ENCODE measurements around the gene ZNF79.

The ZNF79 gene

DNA sequence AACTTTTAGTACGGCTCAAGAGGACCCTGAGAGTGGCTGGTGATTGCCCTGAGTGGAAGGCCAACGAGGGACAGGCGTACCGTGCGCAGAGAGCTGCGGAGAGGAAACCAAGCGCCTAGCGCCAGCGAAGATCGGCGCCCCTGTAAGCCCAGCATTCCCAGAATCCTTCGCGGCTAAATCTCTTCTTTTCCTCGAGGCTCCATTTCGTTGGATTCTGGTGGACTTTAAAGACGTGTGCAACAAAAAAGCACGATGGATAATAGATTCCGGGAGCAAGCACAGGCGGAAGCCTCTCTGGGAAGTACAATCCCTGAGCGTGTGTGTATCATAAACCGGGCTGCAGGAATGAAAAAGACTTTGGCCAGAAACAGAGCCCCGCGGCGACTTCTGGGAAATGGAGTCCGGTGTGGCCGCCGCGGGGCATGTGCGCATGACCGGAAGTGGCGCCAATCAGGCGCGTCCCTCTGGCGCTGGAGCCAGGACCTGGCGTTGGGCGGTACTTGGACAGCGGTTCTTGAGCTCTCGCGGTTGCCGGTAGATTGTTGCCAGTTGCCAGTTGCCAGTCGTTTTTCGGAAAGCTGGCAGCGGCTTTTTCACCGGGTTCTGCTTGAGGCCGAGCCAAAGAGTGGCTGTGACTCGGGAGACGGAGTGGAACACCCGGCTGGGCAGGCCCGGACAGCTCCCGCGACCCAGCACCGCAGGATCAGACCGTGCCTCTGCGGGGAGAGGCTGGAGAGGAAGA lies at the start of gene ZNF79:
TSS of gene ZNF79 (plus strand) at position 449 of the 742 bp plus-strand sequence. CDS start 406 bp downstream, outside the sequence.
- DNase-seq (ENCODE audit: low read depth in 2 of 2): peak; percentile 79 to 86

DNA sequence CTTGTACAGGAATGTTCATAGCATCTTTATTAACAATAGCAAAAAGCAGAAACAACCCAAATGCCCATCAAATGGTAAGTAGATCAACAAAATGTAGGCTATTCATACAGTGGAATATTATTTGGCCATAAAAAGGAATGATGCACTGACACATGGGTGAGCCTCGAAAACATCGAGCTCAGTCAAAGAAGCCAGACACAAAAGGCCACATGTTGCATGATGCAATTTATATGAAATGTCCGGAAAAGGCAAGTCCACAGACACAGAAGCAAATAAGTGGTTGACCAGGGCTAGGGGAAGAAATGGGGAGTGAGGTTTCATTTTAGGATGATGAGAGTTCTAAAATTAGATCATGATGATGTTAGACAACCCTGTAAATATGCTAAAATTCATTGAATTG lies 43.7 kb upstream of the ZNF79 start:
- no peak for DNase-seq (ENCODE audit: low read depth in 2 of 2)

GRCh38 chr9:127382541-127382940 lies 41.6 kb upstream of the ZNF79 start:
- DNase-seq (ENCODE audit: low read depth in 2 of 2): no peak

GRCh38 chr9:127384016-127384730 lies 40.0 kb upstream of the ZNF79 start:
- DNase-seq (ENCODE audit: low read depth in 2 of 2): no peak

DNA sequence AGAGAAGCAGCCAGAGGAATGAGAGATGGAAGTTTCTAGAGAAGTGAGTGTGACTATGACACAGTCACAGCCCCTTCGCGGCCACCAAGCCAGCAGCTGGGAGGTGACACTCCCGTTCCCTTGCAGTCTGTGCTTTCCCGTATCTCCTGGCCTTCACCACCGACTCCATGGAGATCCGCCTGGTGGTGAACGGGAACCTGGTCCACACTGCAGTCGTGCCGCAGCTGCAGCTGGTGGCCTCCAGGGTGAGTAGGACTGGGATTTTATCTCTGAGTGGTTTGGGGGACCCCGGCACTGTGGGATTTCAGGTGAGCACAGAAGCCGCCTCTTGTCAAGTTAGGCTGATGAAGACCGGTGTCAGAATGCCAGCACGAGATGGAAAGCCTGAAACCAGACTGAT lies 39.3 kb upstream of the ZNF79 start:
- DNase-seq (ENCODE audit: low read depth in 2 of 2): no peak

- no peak for DNase-seq (ENCODE audit: low read depth in 2 of 2)
These were observed 37.9 kb upstream of the ZNF79 start for GRCh38 chr9:127386249-127386648.

GRCh38 chr9:127386981-127387380 lies 37.2 kb upstream of the ZNF79 start:
- DNase-seq (ENCODE audit: low read depth in 2 of 2): no peak

- peak; percentile 74 to 84 for DNase-seq (ENCODE audit: low read depth in 2 of 2)
These were observed 35.9 kb upstream of the ZNF79 start for GRCh38 chr9:127388037-127388855.

DNA sequence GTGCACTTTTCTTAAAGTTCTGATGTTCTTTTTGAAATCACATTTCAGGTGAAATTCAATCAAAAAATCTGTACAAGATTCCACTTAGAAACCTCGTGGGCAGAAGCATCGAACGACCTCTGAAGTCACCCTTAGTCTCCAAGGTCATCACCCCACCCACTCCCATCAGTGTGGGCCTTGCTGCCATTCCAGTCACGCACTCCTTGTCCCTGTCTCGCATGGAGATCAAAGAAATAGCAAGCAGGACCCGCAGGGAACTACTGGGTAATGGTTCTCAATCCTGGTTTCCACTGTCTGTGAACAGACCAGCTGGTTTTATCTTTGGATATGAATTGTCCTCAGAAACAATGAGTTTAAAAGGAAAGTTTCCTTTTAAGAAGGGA lies 35.3 kb upstream of the ZNF79 start:
- DNase-seq (ENCODE audit: low read depth in 2 of 2): no peak

- DNase-seq (ENCODE audit: low read depth in 2 of 2): no peak
These were observed 34.6 kb upstream of the ZNF79 start for GRCh38 chr9:127389381-127390247.

DNA sequence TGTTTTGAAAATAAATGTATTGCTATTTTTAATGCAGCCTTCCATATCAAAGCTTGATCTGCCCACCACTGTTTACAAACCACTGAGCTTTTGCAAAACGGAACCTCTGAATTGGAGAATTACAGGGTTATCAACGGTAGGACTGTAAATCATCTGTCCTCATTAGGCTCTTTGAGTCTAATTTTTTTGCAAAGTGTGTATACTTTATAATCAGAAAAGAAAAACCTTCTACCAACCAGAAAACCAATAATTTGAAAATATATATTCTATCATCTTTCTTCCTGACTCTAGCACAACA lies 34.0 kb upstream of the ZNF79 start:
- DNase-seq (ENCODE audit: low read depth in 2 of 2): no peak

DNA sequence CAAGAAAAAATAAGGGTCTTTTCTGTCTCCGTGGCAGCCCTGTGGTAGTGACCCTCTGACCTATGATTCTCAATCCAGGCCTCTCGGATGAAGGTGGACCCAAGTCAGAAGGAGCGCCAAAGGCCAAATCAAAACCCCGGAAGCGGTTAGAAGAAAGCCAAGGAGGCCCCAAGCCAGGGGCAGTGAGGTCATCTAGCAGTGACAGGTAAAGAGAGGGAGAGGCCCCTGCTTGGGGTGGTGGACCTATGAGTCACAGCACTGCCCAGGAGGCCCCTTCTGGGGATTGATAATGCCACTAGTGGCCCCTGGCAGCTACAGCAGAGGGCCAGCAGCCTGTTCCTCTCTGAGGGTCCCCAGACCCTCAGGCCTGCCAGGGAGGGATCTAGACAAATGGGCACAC lies 33.6 kb upstream of the ZNF79 start:
- DNase-seq (ENCODE audit: low read depth in 2 of 2): no peak

DNA sequence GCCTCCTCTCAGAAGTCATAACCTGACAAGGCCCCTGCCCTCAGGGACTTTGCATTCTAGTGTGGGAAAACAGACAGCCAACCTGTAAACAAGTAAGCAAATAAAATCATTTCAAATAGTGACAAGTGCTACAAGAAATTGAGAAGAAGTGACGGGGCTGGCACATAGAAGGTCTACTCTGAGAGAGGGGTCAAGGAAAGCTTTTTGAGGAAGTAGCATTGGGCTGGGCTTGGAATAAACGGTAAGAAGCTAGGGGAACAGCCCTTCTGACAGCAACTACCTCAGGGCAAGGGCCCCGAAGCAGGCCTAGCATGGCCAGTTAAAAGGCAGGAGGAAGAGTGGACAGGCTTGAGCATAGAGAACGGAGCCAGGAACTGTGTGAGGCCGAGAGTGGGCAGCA lies 32.0 kb upstream of the ZNF79 start:
- DNase-seq (ENCODE audit: low read depth in 2 of 2): no peak

DNA sequence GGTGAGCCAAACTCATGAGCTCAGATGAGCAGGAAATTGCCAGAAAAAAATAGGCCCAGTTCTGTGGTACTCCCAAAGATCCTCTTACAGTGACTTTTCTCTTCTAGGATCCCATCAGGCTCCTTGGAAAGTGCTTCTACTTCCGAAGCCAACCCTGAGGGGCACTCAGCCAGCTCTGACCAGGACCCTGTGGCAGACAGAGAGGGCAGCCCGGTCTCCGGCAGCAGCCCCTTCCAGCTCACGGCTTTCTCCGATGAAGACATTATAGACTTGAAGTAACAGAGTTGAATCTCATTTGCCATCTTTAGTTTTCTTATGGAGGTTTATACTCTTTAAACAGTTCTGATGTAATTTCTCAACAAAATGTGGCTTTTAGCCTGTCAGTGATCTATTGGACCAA lies 31.2 kb upstream of the ZNF79 start:
- no peak for DNase-seq (ENCODE audit: low read depth in 2 of 2)

DNA sequence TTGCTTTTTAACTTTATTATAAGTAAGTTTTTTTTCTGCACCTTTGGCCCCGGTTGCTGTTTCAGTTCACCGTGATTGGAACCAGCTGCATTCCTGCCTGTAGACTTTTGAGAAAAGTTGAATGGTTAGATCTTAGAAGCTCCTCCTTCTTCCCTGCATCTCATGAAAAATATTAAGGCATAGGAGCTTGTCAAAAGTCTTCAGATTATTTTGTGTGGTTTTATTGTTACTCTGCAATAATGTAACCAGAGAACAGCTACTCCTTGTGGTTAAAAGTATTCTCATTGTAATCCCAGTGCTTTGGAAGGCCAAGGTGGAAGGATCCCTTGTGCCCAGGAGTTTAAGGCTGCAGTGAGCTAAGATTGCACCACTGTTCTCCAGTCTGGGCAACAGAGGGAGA lies 30.5 kb upstream of the ZNF79 start:
- DNase-seq (ENCODE audit: low read depth in 2 of 2): no peak

DNA sequence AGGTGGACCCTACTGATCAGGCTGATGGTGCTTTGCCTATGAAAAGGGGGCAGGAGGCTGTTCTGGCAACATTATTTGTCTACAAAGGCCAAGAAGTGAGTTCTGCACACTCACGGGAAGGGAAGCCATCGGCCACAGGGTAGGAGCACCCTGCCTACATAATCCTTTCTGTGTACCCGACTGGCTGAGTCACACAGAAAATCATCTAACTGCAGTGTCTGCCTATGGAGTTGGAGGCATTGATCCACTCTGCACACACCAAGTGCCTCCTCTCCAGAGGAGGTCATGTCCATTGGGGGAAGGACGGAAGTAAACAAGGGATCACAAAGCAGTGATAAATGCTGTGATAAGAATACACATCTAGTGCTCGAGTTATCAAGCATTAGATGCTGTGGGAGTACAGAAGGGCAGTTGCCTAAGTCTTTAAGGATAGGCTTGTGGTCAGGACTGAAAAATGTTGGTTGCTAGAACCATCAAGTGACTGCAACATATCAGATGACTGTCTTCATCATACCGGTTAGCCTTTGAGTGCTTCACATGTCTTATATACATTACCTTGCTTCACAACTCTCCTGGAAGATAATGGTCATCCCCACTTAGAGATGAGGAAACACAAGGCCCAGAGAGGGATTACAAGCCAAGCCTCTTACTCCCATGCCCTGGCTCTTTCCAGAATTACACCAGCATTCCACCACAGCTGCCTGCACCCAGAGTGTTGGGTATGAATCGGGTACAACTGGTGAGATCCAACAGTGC lies 28.5 kb upstream of the ZNF79 start:
- DNase-seq (ENCODE audit: low read depth in 2 of 2): no peak

DNA sequence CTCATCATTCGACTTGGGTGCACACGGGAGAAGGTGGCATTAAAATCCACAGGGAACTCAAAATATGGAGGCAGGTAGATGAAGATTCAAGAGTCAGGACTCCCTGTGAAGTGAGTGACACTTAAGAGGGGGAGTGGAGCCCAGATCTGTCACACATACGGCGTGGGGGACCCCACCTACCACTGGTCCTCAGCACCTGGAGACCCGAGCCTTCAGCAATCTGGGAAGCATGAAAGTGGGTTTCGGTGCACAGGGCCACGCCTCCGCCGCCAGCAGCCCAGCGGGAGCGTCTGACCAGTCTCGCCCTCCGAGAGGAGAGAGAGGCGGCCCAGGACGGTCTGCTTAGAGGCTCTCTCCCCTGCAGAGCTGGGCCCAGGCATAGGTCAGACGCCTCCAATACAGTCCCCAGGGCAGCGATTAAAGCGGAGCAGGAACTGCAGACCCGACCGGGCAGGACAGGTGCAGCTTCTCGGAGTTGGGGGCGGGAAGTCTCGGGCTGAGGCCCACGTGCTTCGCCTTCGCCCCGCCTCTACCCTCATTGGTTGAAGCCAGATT lies 27.9 kb upstream of the ZNF79 start:
- no peak for DNase-seq (ENCODE audit: low read depth in 2 of 2)

DNA sequence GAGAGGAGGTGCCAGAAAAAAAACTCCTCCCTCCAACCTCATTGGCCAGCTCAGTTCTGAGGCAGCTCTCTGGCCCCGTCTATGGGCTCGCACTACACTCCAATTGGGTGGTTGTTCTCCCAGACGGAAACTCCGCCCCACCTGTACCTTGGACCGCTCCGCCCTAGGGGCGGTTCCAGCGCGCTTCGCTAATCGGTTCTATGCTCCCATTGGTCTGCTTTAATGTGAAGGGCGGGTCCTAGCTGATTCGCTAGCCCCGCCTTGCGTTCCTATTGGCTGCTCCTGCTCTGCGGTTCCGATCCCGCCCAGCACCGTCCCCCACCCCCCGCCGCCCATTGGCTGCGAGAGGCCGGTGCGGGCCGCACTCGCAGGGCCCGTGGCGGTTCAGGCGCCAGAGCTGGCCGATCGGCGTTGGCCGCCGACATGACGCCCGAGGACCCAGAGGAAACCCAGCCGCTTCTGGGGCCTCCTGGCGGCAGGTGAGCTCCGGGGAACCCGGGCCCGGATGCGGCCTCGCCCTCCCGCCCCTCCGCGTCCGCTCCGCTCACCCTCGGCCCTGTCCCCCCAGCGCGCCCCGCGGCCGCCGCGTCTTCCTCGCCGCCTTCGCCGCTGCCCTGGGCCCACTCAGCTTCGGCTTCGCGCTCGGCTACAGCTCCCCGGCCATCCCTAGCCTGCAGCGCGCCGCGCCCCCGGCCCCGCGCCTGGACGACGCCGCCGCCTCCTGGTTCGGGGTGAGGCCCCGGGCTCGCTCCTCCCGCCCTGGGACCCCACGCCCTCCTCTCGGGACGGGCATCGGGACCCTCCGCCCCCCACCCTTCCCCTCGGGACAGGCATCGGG lies 27.2 kb upstream of the ZNF79 start, which contains the start of gene SLC2A8:
TSS of gene SLC2A8 (plus strand) at position 362 of the 838 bp plus-strand sequence. CDS start at position 424, 62 bp downstream.
- peak; percentile 86 to 87 for DNase-seq (ENCODE audit: low read depth in 2 of 2)

DNA sequence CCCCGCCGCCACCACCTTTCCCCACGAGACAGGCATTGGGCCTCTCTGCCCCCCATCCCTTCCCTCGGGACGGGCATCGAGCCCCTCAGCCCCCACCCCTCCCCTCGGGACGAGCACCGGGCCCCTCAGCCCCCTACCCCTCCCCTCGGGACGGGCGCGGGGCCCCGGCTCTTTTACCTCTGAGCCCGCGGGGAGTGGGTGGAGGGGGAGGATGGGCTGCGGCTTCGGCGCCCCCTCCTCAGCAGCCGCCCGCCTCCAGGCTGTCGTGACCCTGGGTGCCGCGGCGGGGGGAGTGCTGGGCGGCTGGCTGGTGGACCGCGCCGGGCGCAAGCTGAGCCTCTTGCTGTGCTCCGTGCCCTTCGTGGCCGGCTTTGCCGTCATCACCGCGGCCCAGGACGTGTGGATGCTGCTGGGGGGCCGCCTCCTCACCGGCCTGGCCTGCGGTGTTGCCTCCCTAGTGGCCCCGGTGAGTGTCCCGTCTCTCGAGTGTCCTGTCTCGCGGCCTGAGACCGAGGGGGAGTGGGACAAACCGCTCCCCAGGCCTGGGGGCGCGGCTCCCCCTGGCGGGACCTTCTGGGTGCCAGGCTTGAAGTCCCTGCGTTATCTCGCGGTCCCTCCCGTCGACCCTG lies 26.4 kb upstream of the ZNF79 start:
- DNase-seq (ENCODE audit: low read depth in 2 of 2): peak in 1 of 2 donors; percentile 16
